H9 (cell line): ENCODE data around the gene CCDC177. TPM values are rescaled to one million over a fixed set of nuclear protein-coding genes. Genes with fewer than 3 reads are reported as not detected.

Experiments used
- DNase-seq: peaks from one replicate; pipeline ENCODE4 v3.0.0-alpha.2; 2017
- H2AFZ ChIP-seq: one replicate; pipeline ENCODE4 v1.6.1; 2013; ENCODE audit warnings: mild to moderate bottlenecking, low read length, control low read depth, moderate library complexity
- H2AK5ac ChIP-seq: 2 replicates; pipeline ENCODE4 v1.6.1; 2013; ENCODE audit warnings: low read length, control low read depth, mixed read lengths; ENCODE audit not compliant: insufficient read length
- H2BK120ac ChIP-seq: one replicate; pipeline ENCODE4 v1.6.1; 2013; ENCODE audit warnings: low read depth, mild to moderate bottlenecking, low read length, control low read depth, inconsistent platforms; ENCODE audit not compliant: poor library complexity, severe bottlenecking
- H2BK12ac ChIP-seq: 2 replicates; pipeline ENCODE4 v1.6.1; 2013; ENCODE audit warnings: low read length, control low read depth, mixed read lengths, low read depth; ENCODE audit not compliant: insufficient read length
- H2BK15ac ChIP-seq: 2 replicates; pipeline ENCODE4 v1.6.1; 2013; ENCODE audit warnings: low read depth, low read length, control low read depth
- H2BK20ac ChIP-seq: one replicate; pipeline ENCODE4 v1.6.1; 2013; ENCODE audit warnings: low read depth, mild to moderate bottlenecking, low read length, control low read depth, inconsistent platforms; ENCODE audit not compliant: poor library complexity, severe bottlenecking
- H2BK5ac ChIP-seq: 2 replicates; pipeline ENCODE4 v1.6.1; 2013; ENCODE audit warnings: low read length, control low read depth, mixed read lengths; ENCODE audit not compliant: insufficient read length
- H3K14ac ChIP-seq: 2 replicates; pipeline ENCODE4 v1.6.1; 2013; ENCODE audit warnings: low read length, control low read depth; ENCODE audit not compliant: insufficient read depth
- H3K18ac ChIP-seq: 2 replicates; pipeline ENCODE4 v1.6.1; 2013; ENCODE audit warnings: low read depth, mild to moderate bottlenecking, mixed read lengths, low read length, control low read depth; ENCODE audit not compliant: insufficient read length
- H3K23ac ChIP-seq: 2 replicates; pipeline ENCODE4 v1.6.1; 2013; ENCODE audit warnings: low read length, control low read depth, mixed read lengths, low read depth; ENCODE audit not compliant: insufficient read length
- H3K23me2 ChIP-seq: 2 replicates; pipeline ENCODE4 v1.6.1; 2013; ENCODE audit warnings: low read depth, mild to moderate bottlenecking, mixed read lengths, low read length, control low read depth; ENCODE audit not compliant: insufficient read length, poor library complexity, severe bottlenecking
- H3K27ac ChIP-seq: 2 replicates; pipeline ENCODE4 v1.5.1; 2013; ENCODE audit warnings: low read length, control low read depth, mixed read lengths, low read depth; ENCODE audit not compliant: insufficient read length
- H3K27me3 ChIP-seq: 2 replicates; pipeline ENCODE4 v1.6.1; 2013; ENCODE audit warnings: low read length, control low read depth, inconsistent platforms; ENCODE audit not compliant: insufficient read depth
- H3K4ac ChIP-seq: 2 replicates; pipeline ENCODE4 v1.6.1; 2013; ENCODE audit warnings: low read depth, mild to moderate bottlenecking, control low read depth, inconsistent platforms, low read length, moderate library complexity
- H3K4me1 ChIP-seq: 2 replicates; pipeline ENCODE4 v1.6.1; 2013; ENCODE audit warnings: low read length, control low read depth, inconsistent platforms; ENCODE audit not compliant: insufficient read depth
- H3K4me2 ChIP-seq: 2 replicates; pipeline ENCODE4 v1.6.1; 2013; ENCODE audit warnings: low read length, control low read depth, mixed read lengths; ENCODE audit not compliant: insufficient read length, insufficient read depth
- H3K56ac ChIP-seq: 2 replicates; pipeline ENCODE4 v1.6.1; 2013; ENCODE audit warnings: low read depth, mild to moderate bottlenecking, mixed read lengths, low read length, control low read depth; ENCODE audit not compliant: insufficient read length
- H3K79me1 ChIP-seq: 2 replicates; pipeline ENCODE4 v1.6.1; 2013; ENCODE audit warnings: low read depth, mild to moderate bottlenecking, moderate library complexity, low read length, control low read depth, inconsistent platforms; ENCODE audit not compliant: insufficient read depth, poor library complexity, severe bottlenecking
- H3K79me2 ChIP-seq: 2 replicates; pipeline ENCODE4 v1.6.1; 2013; ENCODE audit warnings: low read length, control low read depth, inconsistent platforms; ENCODE audit not compliant: insufficient read depth
- H3K9ac ChIP-seq: 2 replicates; pipeline ENCODE4 v1.6.1; 2013; ENCODE audit warnings: low read length, control low read depth, mixed read lengths; ENCODE audit not compliant: insufficient read length; ENCODE audit errors: extremely low read depth
- H3K9me3 ChIP-seq: one replicate; pipeline ENCODE4 v1.6.1; 2013; ENCODE audit warnings: low read depth, low read length, inconsistent platforms; ENCODE audit not compliant: control insufficient read depth
- H3T11ph ChIP-seq: one replicate; pipeline ENCODE4 v1.6.1; 2013; ENCODE audit warnings: mild to moderate bottlenecking, low read length, control low read depth, inconsistent platforms
- H4K20me1 ChIP-seq: one replicate; pipeline ENCODE4 v1.6.1; 2013; ENCODE audit not compliant: control insufficient read depth, insufficient read length, insufficient read depth
- H4K5ac ChIP-seq: 2 replicates; pipeline ENCODE4 v1.6.1; 2013; ENCODE audit warnings: low read depth, mild to moderate bottlenecking, mixed read lengths, low read length, control low read depth; ENCODE audit not compliant: insufficient read length
- H4K8ac ChIP-seq: replicated peaks from 2 replicates; pipeline ENCODE4 v1.6.1; 2013; ENCODE audit warnings: low read length, control low read depth, mixed read lengths, low read depth; ENCODE audit not compliant: insufficient read length
- H4K91ac ChIP-seq: 2 replicates; pipeline ENCODE4 v1.6.1; 2013; ENCODE audit warnings: low read depth, mild to moderate bottlenecking, moderate library complexity, mixed read lengths, low read length, control low read depth; ENCODE audit not compliant: insufficient read length
- H3K27ac Mint-ChIP-seq, 3 experiments: 2 replicates in 2 of 3; 3 replicates in 1 of 3; pipeline ENCODE4 v1.8.0; 2020 to 2021; ENCODE audit warnings: mixed read lengths in 3 of 3, mild to moderate bottlenecking in 1 of 3, moderate library complexity in 1 of 3
- H3K27me3 Mint-ChIP-seq: 2 replicates; pipeline ENCODE4 v1.8.0; 2021; ENCODE audit warnings: low read depth, mild to moderate bottlenecking, moderate library complexity, mixed read lengths
- H3K36me3 Mint-ChIP-seq, 3 experiments: 2 replicates in 2 of 3; 3 replicates in 1 of 3; pipeline ENCODE4 v1.8.0; 2020 to 2021; ENCODE audit warnings: low read depth in 3 of 3, mixed read lengths in 3 of 3; ENCODE audit not compliant: insufficient read depth in 1 of 3
- H3K4me1 Mint-ChIP-seq, 2 experiments: 2 replicates each; pipeline ENCODE4 v1.8.0; 2020; ENCODE audit warnings: mixed read lengths in 2 of 2
- H3K4me3 Mint-ChIP-seq, 2 experiments: 2 replicates in 1 of 2; 3 replicates in 1 of 2; pipeline ENCODE4 v1.8.0; 2020 to 2021; ENCODE audit warnings: mild to moderate bottlenecking in 2 of 2, mixed read lengths in 2 of 2, moderate library complexity in 1 of 2
- H3K9me3 Mint-ChIP-seq, 2 experiments: 2 replicates in 1 of 2; 3 replicates in 1 of 2; pipeline ENCODE4 v1.8.0; 2020; ENCODE audit warnings: mild to moderate bottlenecking in 2 of 2, mixed read lengths in 2 of 2, moderate library complexity in 1 of 2
- WGBS: extraction: QIAGEN DNeasy Blood & Tissue Kit; methylation state at CpG from one replicate; pipeline ENCODE4 v1.1.7; 2013; ENCODE audit warnings: missing lambda C conversion rate, low lambda C conversion rate, mixed read lengths; ENCODE audit not compliant: insufficient read length; ENCODE audit errors: extremely low coverage; 5-methylcytosine and 5-hydroxymethylcytosine counted together
- total RNA-seq: library from RNA; stranded (reverse); gene quantifications from 2 replicates; pipeline ENCODE4 v1.2.1, GENCODE V29; 2021
- TF ChIP-seq, protein P1 (sequence below): fragments of 200-600 bp; sonication (generic); conservative IDR thresholded peaks from 3 replicates; pipeline ENCODE4 v1.8.0; 2021; ENCODE audit warnings: antibody characterized with exemption, mild to moderate bottlenecking

The CCDC177 gene
- total RNA-seq, 1 experiment from 2014 or later: 6.1 TPM

DNA sequence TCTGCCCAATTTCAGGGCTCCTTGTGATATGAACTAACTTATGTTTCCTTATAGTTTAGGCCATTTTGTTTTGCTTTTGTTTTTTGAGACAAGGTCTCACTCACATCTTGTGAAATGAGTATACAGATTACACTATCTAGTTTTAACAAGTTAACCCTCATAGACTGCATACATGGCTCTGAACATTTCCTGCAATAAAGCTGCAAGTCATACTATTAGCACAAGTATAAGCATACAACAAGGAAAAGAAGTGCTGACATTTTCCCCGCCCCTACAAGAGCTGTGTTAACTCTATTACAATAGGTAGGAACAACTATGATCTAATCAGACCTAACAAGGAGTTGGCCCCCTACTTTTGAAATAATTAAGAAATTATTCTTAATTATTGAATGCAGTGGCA, 35.9 kb downstream of the CCDC177 start:
- no peaks in the 10 kb centered on the region for H3K36me3 Mint-ChIP-seq
- WGBS: no CpG with 5 or more reads among the region's 1 CpG

More for the DNA sequence above, 35.9 kb downstream of the CCDC177 start:
- Histone ChIP-seq H2AFZ (no peak overlapping the region), H3K23me2 (no peaks in the 10 kb centered on the region), H4K5ac (no peak overlapping the region), H4K91ac (no peak overlapping the region), H3K79me2 (no peaks in the 10 kb centered on the region), H3K79me1 (no peaks in the 10 kb centered on the region), H2BK20ac (no peak overlapping the region), H2BK5ac (no peak overlapping the region), H3K4me1 (no peaks in the 10 kb centered on the region), H3K14ac (no peak overlapping the region), H4K8ac (no peak overlapping the region), H3K9ac (no peak overlapping the region), H3K4me2 (no peak overlapping the region), H3K23ac (no peak overlapping the region), H4K20me1 (no peaks in the 10 kb centered on the region), H3K4ac (no peak overlapping the region), H2BK120ac (no peak overlapping the region), H2BK15ac (no peak overlapping the region), H2AK5ac (no peak overlapping the region), H3K9me3 (no peaks in the 10 kb centered on the region), H3K18ac (no peak overlapping the region), H3K27me3 (no peaks in the 10 kb centered on the region), H3K27ac (no peak overlapping the region), H3K56ac (no peak overlapping the region), H2BK12ac (no peak overlapping the region), H3T11ph (no peak overlapping the region)
- TF ChIP-seq, protein P1, sequence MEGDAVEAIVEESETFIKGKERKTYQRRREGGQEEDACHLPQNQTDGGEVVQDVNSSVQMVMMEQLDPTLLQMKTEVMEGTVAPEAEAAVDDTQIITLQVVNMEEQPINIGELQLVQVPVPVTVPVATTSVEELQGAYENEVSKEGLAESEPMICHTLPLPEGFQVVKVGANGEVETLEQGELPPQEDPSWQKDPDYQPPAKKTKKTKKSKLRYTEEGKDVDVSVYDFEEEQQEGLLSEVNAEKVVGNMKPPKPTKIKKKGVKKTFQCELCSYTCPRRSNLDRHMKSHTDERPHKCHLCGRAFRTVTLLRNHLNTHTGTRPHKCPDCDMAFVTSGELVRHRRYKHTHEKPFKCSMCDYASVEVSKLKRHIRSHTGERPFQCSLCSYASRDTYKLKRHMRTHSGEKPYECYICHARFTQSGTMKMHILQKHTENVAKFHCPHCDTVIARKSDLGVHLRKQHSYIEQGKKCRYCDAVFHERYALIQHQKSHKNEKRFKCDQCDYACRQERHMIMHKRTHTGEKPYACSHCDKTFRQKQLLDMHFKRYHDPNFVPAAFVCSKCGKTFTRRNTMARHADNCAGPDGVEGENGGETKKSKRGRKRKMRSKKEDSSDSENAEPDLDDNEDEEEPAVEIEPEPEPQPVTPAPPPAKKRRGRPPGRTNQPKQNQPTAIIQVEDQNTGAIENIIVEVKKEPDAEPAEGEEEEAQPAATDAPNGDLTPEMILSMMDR: no peak
- no peak overlapping the region for H3K27ac Mint-ChIP-seq
- no peaks in the 10 kb centered on the region for H3K9me3 Mint-ChIP-seq
- no peak for DNase-seq
- peaks cover 7 to 12% of the 10 kb centered on the region in 2 experiments for H3K4me1 Mint-ChIP-seq
- peaks cover 3% of the 10 kb centered on the region for H3K27me3 Mint-ChIP-seq
- no peak overlapping the region for H3K4me3 Mint-ChIP-seq
